K562 (cell line): Measurements from ENCODE around the gene STXBP6.

Experiments used
- EZH2 ChIP-seq: IDR thresholded peaks from 2 replicates; pipeline ENCODE4 v1.6.1; 2012; ENCODE audit warnings: low read depth, mild to moderate bottlenecking, inconsistent platforms, low read length, borderline replicate concordance
- MAFK ChIP-seq: IDR thresholded peaks from 2 replicates; pipeline ENCODE4 v1.6.1; 2011; ENCODE audit warnings: low read length, improper control_type of control experiment
- SMARCA4 ChIP-seq: fragments of 450-650 bp; IDR thresholded peaks from 2 replicates; pipeline ENCODE4 v1.6.1; 2016
- TF ChIP-seq, protein P1 (sequence below): IDR thresholded peaks from 2 replicates; pipeline ENCODE4 v1.6.1; 2016; ENCODE audit warnings: missing genetic modification characterization, missing compliant biosample characterization

DNA sequence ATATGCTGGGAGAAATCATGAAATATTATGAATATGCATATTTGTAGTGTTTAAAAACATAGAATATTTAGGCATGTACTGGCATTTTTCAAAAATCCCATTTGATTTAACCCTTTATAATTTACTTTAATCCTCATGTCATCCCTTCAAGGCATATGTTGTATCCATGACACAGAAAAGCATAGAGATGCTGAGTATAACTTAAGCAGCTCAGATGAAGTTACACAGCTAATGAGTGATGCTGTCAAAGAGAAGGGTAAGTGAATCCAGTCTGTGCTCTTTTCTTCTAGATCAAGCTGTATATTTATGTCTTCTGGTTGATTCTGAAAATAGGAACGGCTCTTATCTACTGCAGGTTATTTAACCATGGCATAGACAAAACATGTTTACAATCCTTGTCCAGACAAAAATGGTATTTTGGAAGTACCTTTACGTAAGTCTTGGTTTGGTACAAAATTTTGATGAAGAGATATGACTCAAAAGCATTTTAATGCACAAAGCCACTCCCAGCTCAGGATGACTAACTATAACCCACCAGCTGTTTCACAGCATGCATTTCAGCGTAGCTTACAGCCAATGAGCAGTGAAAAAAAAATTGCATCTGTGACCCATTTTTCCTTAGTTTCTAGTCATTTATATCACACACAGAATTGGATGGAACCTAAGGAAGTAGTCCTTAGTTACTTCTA lies 201.7 kb downstream of the STXBP6 start:
- TF ChIP-seq EZH2 (no peak), MAFK (no peak), SMARCA4 (no peak)
- TF ChIP-seq, protein P1, sequence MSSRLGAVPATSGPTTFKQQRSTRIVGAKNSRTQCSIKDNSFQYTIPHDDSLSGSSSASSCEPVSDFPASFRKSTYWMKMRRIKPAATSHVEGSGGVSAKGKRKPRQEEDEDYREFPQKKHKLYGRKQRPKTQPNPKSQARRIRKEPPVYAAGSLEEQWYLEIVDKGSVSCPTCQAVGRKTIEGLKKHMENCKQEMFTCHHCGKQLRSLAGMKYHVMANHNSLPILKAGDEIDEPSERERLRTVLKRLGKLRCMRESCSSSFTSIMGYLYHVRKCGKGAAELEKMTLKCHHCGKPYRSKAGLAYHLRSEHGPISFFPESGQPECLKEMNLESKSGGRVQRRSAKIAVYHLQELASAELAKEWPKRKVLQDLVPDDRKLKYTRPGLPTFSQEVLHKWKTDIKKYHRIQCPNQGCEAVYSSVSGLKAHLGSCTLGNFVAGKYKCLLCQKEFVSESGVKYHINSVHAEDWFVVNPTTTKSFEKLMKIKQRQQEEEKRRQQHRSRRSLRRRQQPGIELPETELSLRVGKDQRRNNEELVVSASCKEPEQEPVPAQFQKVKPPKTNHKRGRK (tag), result no peak
